ENCODE data around the gene UFC1. TPM values are rescaled to one million over a fixed set of nuclear protein-coding genes. Genes with fewer than 3 reads are reported as not detected.

UFC1 gene
- total and polyA plus RNA-seq, 2 donors: 82.4 to 119 TPM

GRCh38 chr1:161171191-161171590, 17.4 kb downstream of the UFC1 start:
- no peak for DNase-seq (ENCODE audit: extremely low spot score)
- WGBS: 55% methylated on average over 5 of the region's 5 CpGs
- Histone ChIP-seq H3K4me1 (ENCODE audit: insufficient read depth) (no peaks in the 10 kb centered on the region), H3K4me3 (ENCODE audit: low read depth, low read length) (no peak overlapping the region), H3K27ac (ENCODE audit: low read depth) (no peak overlapping the region), H3K36me3 (ENCODE audit: insufficient read depth) (peaks cover 5% of the 10 kb centered on the region)

GRCh38 chr1:161171696-161172095, 17.9 kb downstream of the UFC1 start:
- no peak overlapping the region for H3K27ac ChIP-seq (ENCODE audit: low read depth)
- DNase-seq (ENCODE audit: extremely low spot score): no peak
- H3K4me1 ChIP-seq (ENCODE audit: insufficient read depth): no peaks in the 10 kb centered on the region
- H3K36me3 ChIP-seq (ENCODE audit: insufficient read depth): peaks cover 5% of the 10 kb centered on the region
- 86% methylated on average over 12 of the region's 12 CpGs for WGBS
- H3K4me3 ChIP-seq (ENCODE audit: low read depth, low read length): no peak overlapping the region

GRCh38 chr1:161172349-161172748, 18.6 kb downstream of the UFC1 start:
- no peak overlapping the region for H3K27ac ChIP-seq (ENCODE audit: low read depth)
- H3K4me1 ChIP-seq (ENCODE audit: insufficient read depth): no peaks in the 10 kb centered on the region
- H3K36me3 ChIP-seq (ENCODE audit: insufficient read depth): peaks cover 5% of the 10 kb centered on the region
- 84% methylated on average over 1 of the region's 1 CpG for WGBS
- DNase-seq (ENCODE audit: extremely low spot score): no peak
- no peak overlapping the region for H3K4me3 ChIP-seq (ENCODE audit: low read depth, low read length)

GRCh38 chr1:161172776-161173376, 19.1 kb downstream of the UFC1 start:
- no peaks in the 10 kb centered on the region for H3K4me1 ChIP-seq (ENCODE audit: insufficient read depth)
- no peak for DNase-seq (ENCODE audit: extremely low spot score)
- H3K4me3 ChIP-seq (ENCODE audit: low read depth, low read length): no peak overlapping the region
- H3K36me3 ChIP-seq (ENCODE audit: insufficient read depth): peaks cover 5% of the 10 kb centered on the region
- H3K27ac ChIP-seq (ENCODE audit: low read depth): no peak overlapping the region
- 39% methylated on average over 4 of the region's 4 CpGs for WGBS

- H3K4me1 ChIP-seq (ENCODE audit: insufficient read depth): no peaks in the 10 kb centered on the region
- peaks cover 5% of the 10 kb centered on the region for H3K36me3 ChIP-seq (ENCODE audit: insufficient read depth)
- 95% methylated on average over 11 of the region's 11 CpGs for WGBS
- H3K4me3 ChIP-seq (ENCODE audit: low read depth, low read length): no peak overlapping the region
- DNase-seq (ENCODE audit: extremely low spot score): no peak
- H3K27ac ChIP-seq (ENCODE audit: low read depth): no peak overlapping the region
Measured at GRCh38 chr1:161173711-161174110, 19.9 kb downstream of the UFC1 start.

- Histone ChIP-seq H3K4me3 (ENCODE audit: low read depth, low read length) (no peak overlapping the region), H3K4me1 (ENCODE audit: insufficient read depth) (no peaks in the 10 kb centered on the region)
Measured at GRCh38 chr1:161174911-161175310, 21.1 kb downstream of the UFC1 start.

GRCh38 chr1:161175771-161176453, 22.1 kb downstream of the UFC1 start:
- DNase-seq (ENCODE audit: extremely low spot score): no peak
- Histone ChIP-seq H3K4me1 (ENCODE audit: insufficient read depth) (no peaks in the 10 kb centered on the region), H3K4me3 (ENCODE audit: low read depth, low read length) (peak overlapping the region; percentile 78), H3K27ac (ENCODE audit: low read depth) (no peak overlapping the region), H3K36me3 (ENCODE audit: insufficient read depth) (peaks cover 5% of the 10 kb centered on the region)
- 87% methylated on average over 10 of the region's 10 CpGs for WGBS

More at GRCh38 chr1:161174911-161175310, 21.1 kb downstream of the UFC1 start:
- no peak overlapping the region for H3K27ac ChIP-seq (ENCODE audit: low read depth)
- 95% methylated on average over 11 of the region's 11 CpGs for WGBS
- H3K36me3 ChIP-seq (ENCODE audit: insufficient read depth): peaks cover 5% of the 10 kb centered on the region
- no peak for DNase-seq (ENCODE audit: extremely low spot score)

GRCh38 chr1:161176468-161177111, 22.8 kb downstream of the UFC1 start:
- 15% methylated on average over 17 of the region's 17 CpGs for WGBS
- peaks cover 4% of the 10 kb centered on the region for H3K36me3 ChIP-seq (ENCODE audit: insufficient read depth)
- H3K27ac ChIP-seq (ENCODE audit: low read depth): peak overlapping the region; percentile 90
- no peaks in the 10 kb centered on the region for H3K4me1 ChIP-seq (ENCODE audit: insufficient read depth)
- no peak for DNase-seq (ENCODE audit: extremely low spot score)
- peak overlapping the region; percentile 78 for H3K4me3 ChIP-seq (ENCODE audit: low read depth, low read length)

GRCh38 chr1:161177112-161177935, 23.5 kb downstream of the UFC1 start, which contains the start of gene B4GALT3:
Gene B4GALT3, minus strand, starts transcription at chr1:161177507. Its CDS starts 1,447 bp downstream, at chr1:161176060.
- 3% methylated on average over 50 of the region's 50 CpGs for WGBS

GRCh38 chr1:161177936-161178244, 24.1 kb downstream of the UFC1 start:
- peak overlapping the region; percentile 84 for H3K27ac ChIP-seq (ENCODE audit: low read depth)
- no peaks in the 10 kb centered on the region for H3K4me1 ChIP-seq (ENCODE audit: insufficient read depth)
- WGBS: 46% methylated on average over 9 of the region's 9 CpGs
- H3K36me3 ChIP-seq (ENCODE audit: insufficient read depth): peaks cover 2% of the 10 kb centered on the region
- peak overlapping the region; percentile 78 for H3K4me3 ChIP-seq (ENCODE audit: low read depth, low read length)
- DNase-seq (ENCODE audit: extremely low spot score): no peak

More at GRCh38 chr1:161177112-161177935, 23.5 kb downstream of the UFC1 start, which contains the start of gene B4GALT3:
- peak; percentile 76 for DNase-seq (ENCODE audit: extremely low spot score)
- Histone ChIP-seq H3K36me3 (ENCODE audit: insufficient read depth) (peaks cover 2% of the 10 kb centered on the region), H3K4me3 (ENCODE audit: low read depth, low read length) (peak within 1 kb of the TSS; percentile 78), H3K4me1 (ENCODE audit: insufficient read depth) (no peaks in the 10 kb centered on the region), H3K27ac (ENCODE audit: low read depth) (peak within 1 kb of the TSS; percentile 90)

- no peak overlapping the region for H3K4me3 ChIP-seq (ENCODE audit: low read depth, low read length)
- H3K4me1 ChIP-seq (ENCODE audit: insufficient read depth): no peaks in the 10 kb centered on the region
- no peak for DNase-seq (ENCODE audit: extremely low spot score)
- H3K36me3 ChIP-seq (ENCODE audit: insufficient read depth): no peaks in the 10 kb centered on the region
- 88% methylated on average over 3 of the region's 3 CpGs for WGBS
- H3K27ac ChIP-seq (ENCODE audit: low read depth): no peak overlapping the region
Measured at GRCh38 chr1:161179698-161180097, 25.9 kb downstream of the UFC1 start.

- WGBS: 68% methylated on average over 1 of the region's 1 CpG
Measured at GRCh38 chr1:161180639-161181038, 26.9 kb downstream of the UFC1 start.

GRCh38 chr1:161182214-161182613, 28.4 kb downstream of the UFC1 start:
- Histone ChIP-seq H3K36me3 (ENCODE audit: insufficient read depth) (no peaks in the 10 kb centered on the region), H3K4me3 (ENCODE audit: low read depth, low read length) (no peak overlapping the region), H3K27ac (ENCODE audit: low read depth) (no peak overlapping the region), H3K4me1 (ENCODE audit: insufficient read depth) (no peaks in the 10 kb centered on the region)
- 91% methylated on average over 1 of the region's 1 CpG for WGBS
- DNase-seq (ENCODE audit: extremely low spot score): no peak

More at GRCh38 chr1:161180639-161181038, 26.9 kb downstream of the UFC1 start:
- no peak overlapping the region for H3K27ac ChIP-seq (ENCODE audit: low read depth)
- H3K36me3 ChIP-seq (ENCODE audit: insufficient read depth): no peaks in the 10 kb centered on the region
- DNase-seq (ENCODE audit: extremely low spot score): no peak
- H3K4me3 ChIP-seq (ENCODE audit: low read depth, low read length): no peak overlapping the region
- H3K4me1 ChIP-seq (ENCODE audit: insufficient read depth): no peaks in the 10 kb centered on the region

Measured in urinary bladder (tissue), 4 donors.